NT2/D1 (cell line): Measurements from ENCODE around the gene PANK3.

Source experiments
- DNase-seq: peaks from one replicate; pipeline ENCODE4 v3.0.0-alpha.2; 2011; ENCODE audit warnings: low read depth, low spot score
- H3K27me3 ChIP-seq: 2 replicates; pipeline ENCODE4 v1.6.0; 2011; ENCODE audit warnings: mild to moderate bottlenecking; ENCODE audit not compliant: insufficient read length, insufficient read depth
- H3K36me3 ChIP-seq: 2 replicates; pipeline ENCODE4 v1.6.1; 2011; ENCODE audit warnings: mild to moderate bottlenecking, low read length, mixed read lengths; ENCODE audit not compliant: insufficient read depth, insufficient read length
- H3K4me1 ChIP-seq: 2 replicates; pipeline ENCODE4 v1.5.1; 2011; ENCODE audit not compliant: insufficient read depth, insufficient read length
- H3K4me3 ChIP-seq: 2 replicates; pipeline ENCODE4 v1.5.1; 2011; ENCODE audit warnings: low read depth; ENCODE audit not compliant: insufficient read length
- H3K9ac ChIP-seq: 2 replicates; pipeline ENCODE4 v1.6.0; 2011; ENCODE audit warnings: low read depth; ENCODE audit not compliant: insufficient read length
- H3K9me3 ChIP-seq: 2 replicates; pipeline ENCODE4 v1.5.1; 2011; ENCODE audit warnings: mild to moderate bottlenecking, low read length; ENCODE audit not compliant: insufficient read depth
- SUZ12 ChIP-seq: IDR thresholded peaks from 2 replicates; pipeline ENCODE4 v1.6.1; 2011; ENCODE audit not compliant: insufficient read length, insufficient read depth; ENCODE audit errors: extremely low read depth
- YY1 ChIP-seq: IDR thresholded peaks from 2 replicates; pipeline ENCODE4 v1.6.1; 2011; ENCODE audit not compliant: insufficient read length, insufficient read depth
- ZNF274 ChIP-seq: IDR thresholded peaks from 2 replicates; pipeline ENCODE4 v1.6.1; 2011; ENCODE audit warnings: mild to moderate bottlenecking, low read depth, low read length

PANK3 gene

GRCh38 chr5:168578538-168579487 lies at the start of gene PANK3:
Gene PANK3, minus strand, starts transcription at chr5:168579368. Its CDS starts 85 bp downstream, at chr5:168579283.
- Histone ChIP-seq H3K27me3 (no peaks in the 10 kb centered on the region), H3K36me3 (peaks cover 15% of the 10 kb centered on the region), H3K4me3 (peak within 1 kb of the TSS; percentile 84), H3K4me1 (no peaks in the 10 kb centered on the region), H3K9me3 (no peaks in the 10 kb centered on the region; the same call in 1 of the 2 replicates), H3K9ac (peak within 1 kb of the TSS; percentile 92)
- DNase-seq: peak; percentile 30
- no peak for TF ChIP-seq ZNF274
- no peak for TF ChIP-seq YY1
- no peak for TF ChIP-seq SUZ12

- Histone ChIP-seq H3K4me1 (no peaks in the 10 kb centered on the region), H3K4me3 (no peak overlapping the region), H3K36me3 (no peaks in the 10 kb centered on the region)
Observed at GRCh38 chr5:168624850-168625364, 45.7 kb upstream of the PANK3 start.

GRCh38 chr5:168620807-168621206 lies 41.6 kb upstream of the PANK3 start:
- no peak for DNase-seq
- Histone ChIP-seq H3K27me3 (no peaks in the 10 kb centered on the region), H3K4me3 (no peak overlapping the region), H3K4me1 (no peaks in the 10 kb centered on the region), H3K36me3 (no peaks in the 10 kb centered on the region), H3K9ac (no peak overlapping the region), H3K9me3 (no peaks in the 10 kb centered on the region)
- TF ChIP-seq YY1: no peak
- no peak for TF ChIP-seq SUZ12
- TF ChIP-seq ZNF274: no peak

More at GRCh38 chr5:168624850-168625364, 45.7 kb upstream of the PANK3 start:
- TF ChIP-seq YY1 (no peak), SUZ12 (no peak), ZNF274 (no peak)
- peaks cover 6% of the 10 kb centered on the region; the same call in 1 of the 2 replicates for H3K9me3 ChIP-seq
- no peak for DNase-seq
- no peak overlapping the region for H3K9ac ChIP-seq
- no peaks in the 10 kb centered on the region for H3K27me3 ChIP-seq

GRCh38 chr5:168614661-168615060 lies 35.5 kb upstream of the PANK3 start:
- H3K9ac ChIP-seq: no peak overlapping the region
- TF ChIP-seq SUZ12: no peak
- no peak for TF ChIP-seq YY1
- no peak for TF ChIP-seq ZNF274
- H3K36me3 ChIP-seq: no peaks in the 10 kb centered on the region
- DNase-seq: no peak
- H3K27me3 ChIP-seq: no peaks in the 10 kb centered on the region
- no peaks in the 10 kb centered on the region for H3K4me1 ChIP-seq
- H3K9me3 ChIP-seq: no peaks in the 10 kb centered on the region
- no peak overlapping the region for H3K4me3 ChIP-seq

- DNase-seq: no peak
- Histone ChIP-seq H3K27me3 (no peaks in the 10 kb centered on the region), H3K36me3 (no peaks in the 10 kb centered on the region), H3K4me1 (no peaks in the 10 kb centered on the region), H3K4me3 (no peak overlapping the region), H3K9me3 (no peaks in the 10 kb centered on the region), H3K9ac (no peak overlapping the region)
- TF ChIP-seq ZNF274: no peak
- no peak for TF ChIP-seq SUZ12
- TF ChIP-seq YY1: no peak
Observed at GRCh38 chr5:168613996-168614395, 34.8 kb upstream of the PANK3 start.

GRCh38 chr5:168613396-168613795 lies 34.2 kb upstream of the PANK3 start:
- DNase-seq: no peak
- H3K4me1 ChIP-seq: no peaks in the 10 kb centered on the region

GRCh38 chr5:168612996-168613395 lies 33.8 kb upstream of the PANK3 start:
- H3K9ac ChIP-seq: no peak overlapping the region
- DNase-seq: no peak

More at GRCh38 chr5:168613396-168613795, 34.2 kb upstream of the PANK3 start:
- TF ChIP-seq ZNF274 (no peak), SUZ12 (no peak), YY1 (no peak)
- H3K36me3 ChIP-seq: no peaks in the 10 kb centered on the region
- no peaks in the 10 kb centered on the region for H3K27me3 ChIP-seq
- H3K9me3 ChIP-seq: no peaks in the 10 kb centered on the region
- no peak overlapping the region for H3K4me3 ChIP-seq
- H3K9ac ChIP-seq: no peak overlapping the region

More at GRCh38 chr5:168612996-168613395, 33.8 kb upstream of the PANK3 start:
- H3K4me1 ChIP-seq: no peaks in the 10 kb centered on the region
- TF ChIP-seq YY1 (no peak), ZNF274 (no peak), SUZ12 (no peak)
- no peaks in the 10 kb centered on the region for H3K27me3 ChIP-seq
- H3K36me3 ChIP-seq: no peaks in the 10 kb centered on the region
- no peaks in the 10 kb centered on the region for H3K9me3 ChIP-seq
- H3K4me3 ChIP-seq: no peak overlapping the region
